Subcutaneous adipose tissue (tissue), 4 donors: Measurements from ENCODE around the gene PDE6H. TPM values are rescaled to one million over a fixed set of nuclear protein-coding genes. Genes with fewer than 3 reads are reported as not detected.

Experiments used
- CTCF ChIP-seq: fragments of 450-650 bp; IDR thresholded peaks from one replicate; pipeline ENCODE4 v1.5.1; 2016; ENCODE audit warnings: low read depth, mild to moderate bottlenecking, control low read depth, antibody characterized with exemption, moderate library complexity
- total RNA-seq, 4 donors: library from RNA; depleted of rRNA; stranded (reverse); fragments of >200 nt; gene quantifications; one replicate each; pipeline ENCODE4 v1.1.0, GENCODE V29; 2016

The PDE6H gene
- total RNA-seq, 4 donors from 2014 or later = not detected

- TF ChIP-seq CTCF = no peak
Measured at GRCh38 chr12:14999695-15000365, 27.0 kb downstream of the PDE6H start.

DNA sequence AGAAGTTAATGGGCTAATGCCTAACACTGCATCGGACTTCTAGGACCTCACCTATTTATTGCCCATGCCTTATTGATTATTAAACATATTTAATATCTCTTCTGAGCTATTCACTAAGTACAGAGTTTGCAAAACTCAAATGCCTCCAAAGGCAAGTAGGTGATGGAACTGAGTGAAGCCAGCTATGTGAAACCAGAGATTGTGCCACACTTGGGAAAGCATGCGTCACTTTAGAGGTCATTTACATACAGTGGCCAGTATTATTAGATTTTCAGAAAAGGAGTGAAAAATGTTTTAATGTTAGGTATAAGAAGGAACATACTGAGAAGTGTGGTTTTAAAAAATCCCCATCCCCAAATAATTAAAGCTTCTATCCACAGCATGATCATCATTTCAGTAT lies 27.7 kb downstream of the PDE6H start:
- no peak for TF ChIP-seq CTCF

DNA sequence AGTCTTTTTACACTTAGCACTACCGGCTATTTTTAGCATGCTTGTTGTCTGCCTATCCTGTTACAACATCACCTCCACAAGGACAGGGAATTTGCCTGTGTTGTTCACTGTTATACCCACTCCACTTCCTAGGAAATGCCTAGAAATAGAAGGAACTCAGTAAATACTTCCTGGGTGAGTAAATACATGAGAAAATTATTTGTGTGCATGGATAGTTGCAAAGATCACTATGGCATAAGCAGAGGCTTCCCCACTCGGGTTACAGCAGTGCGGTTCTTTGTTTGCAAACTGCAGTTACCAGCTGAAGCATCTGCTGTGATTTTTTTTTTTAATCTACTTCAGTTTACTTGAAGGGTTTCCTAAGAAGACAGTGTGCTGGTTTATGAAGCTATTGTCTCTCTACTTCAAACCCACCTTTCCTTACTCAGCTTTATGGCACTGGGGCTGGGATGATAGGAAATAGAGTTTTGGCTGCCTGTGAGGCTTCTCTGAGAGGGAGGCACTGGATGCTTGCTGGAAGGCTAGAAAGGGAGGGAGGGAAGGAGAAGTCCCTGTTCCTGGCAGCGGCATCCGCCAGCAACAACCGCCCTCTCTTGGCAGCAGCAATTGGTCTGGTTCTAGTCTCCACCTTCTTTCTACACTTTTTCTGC lies 29.0 kb downstream of the PDE6H start:
- no peak for TF ChIP-seq CTCF

- TF ChIP-seq CTCF = no peak
Measured at GRCh38 chr12:15004421-15004820, 31.6 kb downstream of the PDE6H start.

- no peak for TF ChIP-seq CTCF
Measured at GRCh38 chr12:15005064-15005463, 32.2 kb downstream of the PDE6H start.

DNA sequence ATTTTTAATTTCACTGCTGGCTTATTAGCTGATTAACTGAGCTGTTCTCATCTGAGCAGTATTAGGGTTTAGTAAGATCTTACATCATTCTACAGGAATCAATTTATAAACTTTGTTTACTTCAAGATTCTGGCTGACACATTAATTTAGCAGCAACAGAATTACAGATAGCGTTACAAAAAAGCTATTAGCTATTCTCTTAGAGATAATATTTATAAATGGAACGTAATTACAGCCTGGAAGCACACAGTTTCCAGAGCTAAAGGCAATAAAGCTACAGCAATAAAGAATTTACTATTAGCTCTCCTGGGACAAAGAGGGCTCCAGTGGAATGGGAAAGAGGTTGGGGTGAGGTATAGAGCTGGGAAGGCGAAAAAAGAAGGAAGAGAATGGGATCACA lies 34.7 kb downstream of the PDE6H start:
- TF ChIP-seq CTCF = no peak

- TF ChIP-seq CTCF = no peak
Measured at GRCh38 chr12:15011162-15011561, 38.3 kb downstream of the PDE6H start.
